K562 (cell line): ENCODE measurements around the gene SZT2. TPM values are rescaled to one million over a fixed set of nuclear protein-coding genes. Genes with fewer than 3 reads are reported as not detected.

ENCODE experiments used
- CBX5 ChIP-seq: IDR thresholded peaks from 2 replicates; pipeline ENCODE4 v1.6.1; 2014; ENCODE audit warnings: low read depth, borderline replicate concordance
- CREM ChIP-seq: IDR thresholded peaks from 2 replicates; pipeline ENCODE4 v1.6.1; 2014; ENCODE audit warnings: antibody characterized with exemption, low read depth
- HOMEZ ChIP-seq: fragments of 250-450 bp; sonication (Bioruptor Pico); IDR thresholded peaks from 2 replicates; pipeline ENCODE4 v1.4.0; 2020; ENCODE audit warnings: mild to moderate bottlenecking, moderate library complexity
- IRF1 ChIP-seq: sonication (generic); formaldehyde crosslinking; IDR thresholded peaks from 2 replicates; pipeline ENCODE4 v1.8.0; 2022; ENCODE audit warnings: missing genetic modification reagents, mild to moderate bottlenecking, borderline replicate concordance
- L3MBTL2 ChIP-seq: fragments of 450-650 bp; IDR thresholded peaks from 2 replicates; pipeline ENCODE4 v1.6.1; 2016; ENCODE audit warnings: mild to moderate bottlenecking, moderate library complexity
- MBD2 ChIP-seq: sonication (generic); IDR thresholded peaks from 2 replicates; pipeline ENCODE4 v1.6.1; 2016; ENCODE audit warnings: low read depth, borderline replicate concordance
- NR4A1 ChIP-seq, 2 experiments: fragments of 250-450 bp in 1 of 2; fragments of 450-650 bp in 1 of 2; sonication (Bioruptor Pico) in 1 of 2; IDR thresholded peaks; 2 replicates each; pipeline versions ENCODE4 v1.4.0 to v1.6.1; 2016 to 2020; ENCODE audit warnings: mild to moderate bottlenecking in 2 of 2, missing compliant biosample characterization in 1 of 2, missing genetic modification characterization in 1 of 2, moderate library complexity in 1 of 2
- RBM39 ChIP-seq: fragments of 200-400 bp; formaldehyde crosslinking; optimal IDR thresholded peaks from 2 replicates; pipeline ENCODE3; 2018; ENCODE audit warnings: low read depth, low read length
- SRSF7 ChIP-seq: fragments of 200-400 bp; formaldehyde crosslinking; optimal IDR thresholded peaks from 2 replicates; pipeline ENCODE3; 2017; ENCODE audit warnings: mild to moderate bottlenecking, low read depth, low read length
- SRSF9 ChIP-seq: fragments of 200-400 bp; formaldehyde crosslinking; IDR thresholded peaks from 2 replicates; pipeline ENCODE4 v1.6.1; 2017; ENCODE audit warnings: low read depth, low read length, borderline replicate concordance
- TAL1 ChIP-seq: fragments of 450-650 bp; IDR thresholded peaks from 2 replicates; pipeline ENCODE4 v1.6.1; 2016; ENCODE audit warnings: mild to moderate bottlenecking
- ZBTB33 ChIP-seq: sonication (generic); formaldehyde crosslinking; IDR thresholded peaks from 2 replicates; pipeline ENCODE4 v1.8.1; 2023; ENCODE audit warnings: mild to moderate bottlenecking, missing genetic modification reagents
- ZBTB43 ChIP-seq: sonication (generic); formaldehyde crosslinking; IDR thresholded peaks from 2 replicates; pipeline ENCODE4 v1.8.0; 2023; ENCODE audit warnings: mild to moderate bottlenecking, missing genetic modification reagents
- ZNF175 ChIP-seq: fragments of 200-800 bp; sonication (Bioruptor generic); IDR thresholded peaks from 2 replicates; pipeline ENCODE4 v1.6.1; 2016; ENCODE audit warnings: low read depth, mild to moderate bottlenecking, missing genetic modification characterization, missing compliant biosample characterization
- polyA plus RNA-seq, 8 experiments: library from polyadenylated mRNA; depleted of rRNA in 4 of 8; stranded (reverse) in 5 of 8; unstranded in 3 of 8; fragments of >200 nt; fragmentation: Nextera tagmentation in 2 of 8; fragmentation: Illumina TruSeq in 1 of 8; extraction: Ambion mirVana in 2 of 8; extraction: Trizol in 1 of 8; gene quantifications; 2 replicates each; pipeline versions ENCODE4 v1.2.1 to v1.2.3, GENCODE V29; 2011 to 2014; ENCODE audit warnings: inconsistent platforms in 1 of 8, missing spikeins in 1 of 8
- total RNA-seq, 7 experiments: library from RNA; depleted of rRNA in 6 of 7; stranded (reverse); fragments of >200 nt in 6 of 7; fragmentation: Illumina TruSeq in 2 of 7; extraction: Trizol in 2 of 7; gene quantifications; 2 replicates each; pipeline versions ENCODE4 v1.2.1 to v1.2.3, GENCODE V29; 2011 to 2021; ENCODE audit warnings: low replicate concordance in 1 of 7
- TF ChIP-seq, protein P1 (sequence below): fragments of 450-650 bp; IDR thresholded peaks from 2 replicates; pipeline ENCODE4 v1.6.1; 2014; ENCODE audit warnings: low read depth, mild to moderate bottlenecking, moderate library complexity, borderline replicate concordance

Gene SZT2
- total and polyA plus RNA-seq, 9 of the 15 experiments (the other 6 are each of a cell fraction or from before 2014, with no cell fraction given) = 0.88 to 31.0 (median 12.8) TPM

GRCh38 chr1:43348809-43349593 lies 40.7 kb upstream of the SZT2 start (continued):
- TF ChIP-seq ZBTB43 (CRISPR knock-in tag) (no peak), ZBTB33 (CRISPR knock-in tag) (peak; percentile 12; the same call in 1 of the 2 replicates), CREM (0 out of 2 replicates have a peak, but pooled peaks have one; percentile 26), L3MBTL2 (no peak), ZNF175 (CRISPR knock-in tag) (no peak), SRSF7 (no peak), NR4A1 (CRISPR knock-in tag; IDR thresholded peaks at IDR 0.05) (no peak), NR4A1 (tag; IDR thresholded peaks at IDR 0.05) (no peak), SRSF9 (no peak), RBM39 (no peak), MBD2 (no peak), HOMEZ (no peak), IRF1 (no peak), TAL1 (no peak), CBX5 (no peak)
- TF ChIP-seq, protein P1, sequence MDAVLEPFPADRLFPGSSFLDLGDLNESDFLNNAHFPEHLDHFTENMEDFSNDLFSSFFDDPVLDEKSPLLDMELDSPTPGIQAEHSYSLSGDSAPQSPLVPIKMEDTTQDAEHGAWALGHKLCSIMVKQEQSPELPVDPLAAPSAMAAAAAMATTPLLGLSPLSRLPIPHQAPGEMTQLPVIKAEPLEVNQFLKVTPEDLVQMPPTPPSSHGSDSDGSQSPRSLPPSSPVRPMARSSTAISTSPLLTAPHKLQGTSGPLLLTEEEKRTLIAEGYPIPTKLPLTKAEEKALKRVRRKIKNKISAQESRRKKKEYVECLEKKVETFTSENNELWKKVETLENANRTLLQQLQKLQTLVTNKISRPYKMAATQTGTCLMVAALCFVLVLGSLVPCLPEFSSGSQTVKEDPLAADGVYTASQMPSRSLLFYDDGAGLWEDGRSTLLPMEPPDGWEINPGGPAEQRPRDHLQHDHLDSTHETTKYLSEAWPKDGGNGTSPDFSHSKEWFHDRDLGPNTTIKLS = no peak
